GM19240 (cell line): ENCODE measurements around the gene SUPT20HL1.
"Not testable (repeated sequence)": the region's sequence is repeated elsewhere in the genome, so short reads cannot be mapped to it uniquely, and the experiment has no call there.

Source experiments
- DNase-seq: peaks from one replicate; pipeline ENCODE4 v3.0.0; 2011; ENCODE audit warnings: low spot score; ENCODE audit not compliant: insufficient read length

The SUPT20HL1 gene

DNA sequence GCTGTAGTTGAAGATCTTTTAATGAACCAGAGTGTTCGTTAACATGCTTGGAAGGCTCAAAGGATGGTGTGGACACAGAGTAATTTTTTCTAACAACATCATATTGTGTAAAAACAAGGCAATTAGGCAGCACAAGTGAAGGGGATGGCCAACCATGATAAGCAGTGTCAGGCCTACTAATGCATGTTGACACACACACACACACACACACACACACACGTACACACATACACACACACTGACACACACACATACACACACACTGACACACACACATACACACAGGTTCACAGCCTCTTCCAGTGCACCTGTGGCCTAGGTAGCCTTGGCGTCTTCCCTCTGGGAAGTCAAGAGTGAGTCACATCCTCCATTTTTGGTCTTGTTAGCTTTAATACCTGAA is at the start of gene SUPT20HL1:
Gene SUPT20HL1, plus strand, starts transcription at position 368 of the 400 bp plus-strand sequence. CDS start 2,122 bp downstream, outside the sequence.
- DNase-seq, result no peak

DNA sequence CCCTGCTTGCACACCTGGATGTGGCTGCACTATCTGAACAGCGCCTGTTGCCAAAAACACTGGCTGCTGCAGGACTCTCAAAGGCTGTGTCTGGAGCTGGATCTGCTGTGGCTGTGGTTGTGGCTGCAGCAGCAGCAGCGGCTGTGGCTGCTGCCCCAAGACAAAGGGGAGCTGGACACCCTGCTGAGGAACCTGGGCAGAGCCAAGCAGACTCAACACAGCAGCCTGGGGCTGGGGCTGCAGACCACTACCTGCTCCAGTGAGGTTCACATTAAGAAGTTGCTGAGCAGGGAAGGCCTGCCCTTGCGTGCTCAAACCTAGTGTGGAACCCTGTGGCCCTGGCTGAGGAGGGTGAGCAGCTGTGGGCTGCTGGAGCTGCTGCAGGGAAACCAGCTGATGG is 49.5 kb upstream of the SUPT20HL1 start:
- DNase-seq, result not testable (repeated sequence)

DNA sequence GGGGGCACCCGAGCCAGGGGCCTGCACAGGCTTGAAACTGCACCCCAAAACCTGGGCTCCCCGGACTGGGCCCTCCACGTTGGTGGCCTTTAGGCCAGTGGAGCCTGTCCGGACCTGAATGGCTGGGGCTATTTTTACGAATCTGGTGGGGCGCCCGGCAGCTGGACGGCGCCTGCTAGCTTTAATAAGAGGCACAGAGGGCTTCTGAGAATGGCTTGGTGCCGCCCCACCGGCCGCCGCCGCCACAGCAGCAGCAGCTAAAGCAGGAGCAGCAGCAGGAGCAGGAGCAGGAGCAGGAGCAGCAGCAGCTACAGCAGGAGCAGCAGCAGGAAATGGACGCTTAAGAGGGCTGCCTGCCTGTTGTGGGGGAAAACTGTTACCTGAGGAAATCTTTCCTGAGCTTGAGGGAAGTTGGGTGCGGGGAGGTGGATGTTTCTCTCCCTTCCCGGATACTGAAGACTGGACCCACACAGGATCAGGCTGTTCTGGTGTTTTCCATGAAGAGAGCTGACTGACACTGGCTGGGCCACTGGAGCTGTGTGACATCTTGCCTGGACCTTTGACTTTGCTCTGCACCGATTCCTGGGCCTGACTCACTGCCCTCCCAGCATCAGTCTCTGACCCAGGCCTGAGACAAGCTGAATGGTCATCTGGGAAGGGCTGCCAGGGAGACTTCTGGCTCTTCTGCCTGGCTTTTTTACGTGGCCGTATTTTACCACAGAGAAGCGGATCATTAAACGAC is 48.8 kb upstream of the SUPT20HL1 start:
- not testable (repeated sequence) for DNase-seq

DNA sequence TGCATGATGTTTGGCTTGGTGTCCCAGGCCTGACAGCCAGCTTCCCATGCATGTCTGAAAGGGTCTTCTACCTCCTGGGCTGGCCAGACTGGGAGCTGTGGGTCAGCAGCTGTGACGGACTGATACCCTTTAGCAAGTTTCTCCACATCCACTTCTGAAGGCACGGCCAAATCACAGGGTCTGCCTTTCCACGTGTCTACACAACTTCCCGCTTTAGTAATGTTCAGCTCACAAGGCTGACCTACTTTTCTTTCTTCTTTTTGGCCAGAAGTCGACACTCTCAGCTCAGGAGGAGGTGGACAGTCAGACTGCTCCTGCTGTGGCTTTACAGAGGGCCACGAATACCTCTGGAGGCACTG is 48.2 kb upstream of the SUPT20HL1 start:
- not testable (repeated sequence) for DNase-seq

DNA sequence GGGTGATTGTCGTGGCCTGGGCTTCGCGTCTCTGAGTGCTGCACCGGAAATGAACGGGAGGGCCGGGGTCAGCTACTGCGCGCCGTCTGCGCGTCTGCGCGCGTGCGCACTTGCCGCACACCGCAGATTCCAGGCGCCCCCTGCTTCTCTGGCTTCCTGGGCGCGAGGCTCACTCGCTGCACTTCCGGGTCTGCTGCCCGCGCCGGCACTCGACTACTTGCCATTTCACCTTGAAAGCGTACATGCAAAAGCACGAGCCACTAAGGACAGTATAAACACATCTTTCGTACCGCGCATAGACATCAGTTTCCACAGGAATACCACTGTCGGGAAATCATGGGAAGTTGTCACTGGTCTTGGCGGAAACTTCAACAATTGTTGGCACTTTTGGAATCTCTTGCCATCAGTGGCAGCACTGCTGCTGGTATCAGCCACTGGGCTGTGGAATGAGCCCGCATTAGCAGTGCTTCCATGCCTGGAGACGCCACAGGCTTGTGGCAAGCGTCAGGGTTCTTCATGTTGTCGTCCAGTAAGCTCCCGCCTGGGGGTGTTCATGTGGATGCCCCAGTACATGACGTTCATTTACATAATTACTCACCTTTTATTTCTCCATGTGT is 46.3 kb upstream of the SUPT20HL1 start, which contains the start of gene SUPT20HL2:
Gene SUPT20HL2, minus strand, starts transcription at position 51 of the 617 bp plus-strand sequence. CDS start 754 bp downstream, outside the sequence.
- DNase-seq, result no peak

DNA sequence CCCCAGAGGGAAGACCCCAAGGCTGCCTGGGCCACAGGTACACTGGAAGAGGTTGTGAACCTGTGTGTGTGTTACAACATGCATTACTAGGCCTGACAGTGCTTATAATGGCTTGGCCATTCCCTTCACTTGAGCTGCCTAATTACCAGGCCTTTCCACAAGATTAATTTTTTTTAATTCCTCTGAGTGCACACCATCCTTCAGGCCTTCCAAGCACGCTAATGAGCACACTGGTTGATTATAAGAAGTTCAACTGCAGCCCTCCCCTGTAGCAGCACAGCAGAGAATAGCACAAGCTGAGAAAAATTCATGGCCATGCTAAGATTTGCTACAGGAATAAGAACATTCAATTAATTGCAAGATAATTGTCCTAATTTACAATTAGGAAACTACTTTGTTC is 44.3 kb upstream of the SUPT20HL1 start:
- no peak for DNase-seq

DNA sequence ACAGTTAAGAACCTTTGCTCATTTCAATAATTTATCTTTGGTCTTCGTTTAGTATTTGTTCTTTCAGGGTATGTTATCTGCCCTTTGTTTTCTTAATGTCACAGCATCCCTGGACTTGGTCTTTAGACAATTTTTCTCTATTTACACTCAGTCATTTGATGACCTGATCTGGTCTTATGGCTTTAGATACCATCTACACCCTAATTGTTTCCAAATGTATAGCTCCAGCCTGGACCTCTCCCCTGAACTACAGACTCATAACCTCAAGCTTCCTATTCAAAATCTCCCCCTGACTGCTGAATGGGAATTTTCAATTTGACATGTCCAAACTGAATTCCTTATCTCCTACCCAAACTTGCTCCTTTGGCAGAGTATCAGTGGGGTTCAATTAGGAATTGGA is 42.9 kb upstream of the SUPT20HL1 start:
- DNase-seq, result no peak

DNA sequence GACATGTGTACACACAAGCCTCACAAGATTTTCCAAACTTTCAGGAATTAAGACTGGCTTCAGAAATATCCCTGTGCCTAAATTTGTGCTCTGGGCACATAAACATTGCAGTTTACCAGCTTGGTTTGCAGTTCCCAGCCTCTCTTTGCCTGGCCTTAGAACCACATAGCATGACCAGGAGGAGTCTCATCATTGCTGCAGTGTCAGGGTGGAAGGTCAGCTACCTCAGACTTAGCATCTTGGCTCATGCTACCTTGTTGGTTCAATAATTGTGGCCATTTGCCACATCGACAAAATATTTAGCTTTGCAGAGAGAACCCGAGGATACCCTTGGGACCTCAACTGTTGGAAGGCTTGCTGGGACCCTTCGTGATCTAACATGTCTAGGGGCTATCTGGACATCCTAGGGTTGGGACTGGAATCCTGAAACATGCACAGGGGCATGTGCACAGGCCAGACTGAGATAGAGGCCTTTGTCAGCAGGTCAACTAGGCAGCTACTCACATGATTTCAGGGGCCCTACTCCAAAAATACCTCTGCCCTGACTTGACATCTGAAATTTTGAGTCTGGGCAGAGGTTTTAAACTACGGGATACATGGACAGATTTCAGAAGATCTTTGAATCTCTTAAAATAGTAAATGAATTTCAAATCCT is 38.6 kb upstream of the SUPT20HL1 start:
- no peak for DNase-seq

DNA sequence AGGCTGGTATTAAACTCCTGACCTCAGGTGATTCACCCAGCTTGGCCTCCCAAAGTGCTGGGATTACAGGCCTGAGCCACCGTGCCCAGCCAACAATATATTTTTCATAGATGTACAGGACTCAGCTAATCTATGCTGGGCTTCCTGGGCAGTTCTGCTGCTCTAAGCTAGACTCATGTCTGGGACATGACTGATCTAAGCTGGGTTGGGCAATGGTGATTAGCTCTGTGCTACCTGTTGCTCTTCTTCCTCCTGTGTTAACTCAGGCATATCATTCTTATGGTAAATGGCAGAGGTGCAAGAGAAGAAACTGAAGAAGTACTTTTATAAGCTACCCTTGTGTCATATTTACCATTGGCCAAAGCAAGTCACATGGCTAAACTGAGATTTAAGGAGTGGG is 35.2 kb upstream of the SUPT20HL1 start:
- DNase-seq, result no peak

DNA sequence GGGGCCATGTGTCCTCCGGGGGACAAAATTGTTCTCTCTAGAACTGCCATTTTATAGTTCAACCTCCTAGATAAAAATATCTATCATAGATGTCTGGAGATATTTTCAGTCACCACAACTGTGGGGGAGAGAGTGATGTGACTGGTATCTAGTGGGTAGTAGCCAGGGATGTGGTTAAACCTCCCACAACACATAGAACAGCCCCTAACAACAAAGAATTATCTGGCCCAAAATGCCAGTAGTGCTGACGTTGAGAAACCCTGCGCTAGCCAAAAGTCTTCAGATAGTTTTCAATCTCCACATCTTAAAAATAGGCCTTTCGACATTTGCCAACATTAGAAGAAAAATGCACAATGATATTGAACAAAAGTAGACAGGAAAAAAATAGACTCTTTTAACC is 27.6 kb upstream of the SUPT20HL1 start:
- no peak for DNase-seq

DNA sequence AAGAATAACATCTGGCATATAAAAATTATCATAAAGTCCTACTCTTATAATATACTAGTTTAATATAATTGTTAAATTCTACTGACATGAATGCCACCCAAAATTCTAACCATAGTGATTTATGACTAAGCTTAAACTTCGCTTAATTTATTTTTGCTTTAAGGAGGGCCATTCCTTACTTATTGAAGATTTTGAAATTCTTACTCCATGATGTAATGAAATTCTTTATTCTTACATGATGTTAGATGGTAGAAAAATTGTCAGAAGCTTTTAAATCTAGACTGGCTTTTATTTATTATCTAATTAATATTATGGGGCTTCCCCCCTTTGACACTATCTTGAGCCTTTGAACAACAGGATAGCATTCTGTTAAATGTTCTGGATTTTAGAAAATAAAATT is 27.1 kb upstream of the SUPT20HL1 start:
- no peak for DNase-seq

DNA sequence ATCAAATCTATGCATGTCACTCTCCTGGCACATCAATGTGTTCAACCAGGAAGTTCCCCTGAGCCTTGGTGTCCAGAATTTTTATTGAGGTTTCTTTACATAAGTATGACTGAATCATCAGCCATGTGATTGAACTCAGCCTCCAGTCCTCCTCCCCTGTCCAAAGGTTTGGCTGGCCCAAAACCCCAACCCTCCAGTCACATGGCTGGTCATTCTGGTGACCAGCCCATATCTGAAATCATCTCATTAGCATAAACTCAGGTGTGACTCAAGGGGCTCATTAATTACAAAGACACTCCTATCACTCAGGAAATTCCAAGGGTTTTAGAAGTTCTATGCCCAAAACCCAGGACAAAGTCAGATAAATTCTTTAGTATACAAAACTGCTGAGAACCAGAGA is 26.0 kb upstream of the SUPT20HL1 start:
- DNase-seq, result no peak

DNA sequence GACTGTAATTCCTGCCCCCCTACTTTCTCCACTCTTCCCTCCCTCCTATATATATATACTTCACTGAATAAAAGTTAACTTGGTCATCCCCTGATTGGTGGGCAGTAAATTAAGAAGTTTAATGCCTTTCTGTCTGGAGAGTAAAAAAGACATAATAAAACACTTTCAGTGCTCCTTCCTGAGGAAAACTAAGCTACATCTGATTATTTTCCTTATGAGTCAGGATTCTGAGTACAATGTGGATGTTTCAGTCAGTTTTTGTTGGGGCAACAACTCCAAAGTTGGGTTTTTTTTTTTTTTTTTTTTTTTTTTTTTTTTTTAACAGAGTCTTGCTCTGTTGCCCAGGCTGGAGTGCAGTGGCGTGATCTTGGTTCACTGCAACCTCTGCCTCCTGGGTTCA is 24.6 kb upstream of the SUPT20HL1 start:
- no peak for DNase-seq

DNA sequence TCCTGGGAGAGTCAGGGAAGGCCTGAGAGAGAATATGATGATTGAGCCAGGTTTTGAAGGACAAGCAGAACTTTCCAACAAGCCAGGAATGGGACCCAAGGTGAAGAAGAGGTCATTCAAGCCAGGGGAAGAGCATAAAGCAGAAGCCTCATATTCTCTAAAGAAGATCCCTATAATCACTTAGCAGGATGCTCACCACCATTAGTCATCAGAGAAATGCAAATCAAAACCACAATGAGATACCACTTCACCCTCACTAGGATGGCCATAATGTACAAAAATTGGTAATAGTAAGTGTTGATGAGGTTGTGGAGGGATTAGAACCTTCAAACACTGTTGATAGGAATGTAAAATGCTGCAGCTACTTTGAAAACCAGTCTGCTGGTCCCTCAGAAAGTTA is 20.5 kb upstream of the SUPT20HL1 start:
- DNase-seq, result no peak

DNA sequence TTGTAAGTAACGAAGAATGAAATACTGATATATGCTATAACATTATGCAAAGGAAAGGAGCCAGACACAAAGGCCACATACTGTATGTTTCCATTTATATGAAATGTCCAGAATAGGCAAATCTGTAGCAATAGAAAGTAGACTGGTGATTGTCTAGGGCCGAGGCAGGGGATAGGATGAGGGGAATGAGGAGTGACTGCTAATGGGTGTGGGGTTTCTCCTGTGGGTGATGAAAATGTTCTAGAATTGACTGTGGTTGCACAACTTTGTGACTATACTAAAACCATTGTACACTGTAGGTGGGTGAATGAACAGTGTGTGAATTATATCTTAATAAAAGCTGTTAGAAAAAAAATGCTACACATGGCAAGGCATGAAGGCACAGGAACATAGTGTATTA is 19.9 kb upstream of the SUPT20HL1 start:
- no peak for DNase-seq

DNA sequence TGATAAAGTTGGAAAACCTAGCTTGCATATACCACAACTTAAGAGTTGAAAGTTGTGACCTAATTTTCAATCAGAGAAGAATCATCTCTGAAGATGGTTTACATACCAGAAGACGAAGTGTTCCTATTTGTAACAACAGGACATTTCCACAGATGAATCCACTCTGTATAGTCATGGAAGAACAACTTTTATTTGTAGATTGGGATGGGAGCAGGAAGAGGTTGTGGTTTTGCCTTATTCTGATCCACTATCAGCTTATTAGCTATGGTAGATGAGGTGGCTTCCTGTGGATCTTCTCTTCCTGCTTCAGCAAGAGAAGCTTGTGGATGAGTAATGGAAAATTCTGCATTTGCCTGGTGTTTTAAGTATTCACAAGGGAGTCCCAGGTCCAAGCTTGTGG is 18.6 kb upstream of the SUPT20HL1 start:
- no peak for DNase-seq

DNA sequence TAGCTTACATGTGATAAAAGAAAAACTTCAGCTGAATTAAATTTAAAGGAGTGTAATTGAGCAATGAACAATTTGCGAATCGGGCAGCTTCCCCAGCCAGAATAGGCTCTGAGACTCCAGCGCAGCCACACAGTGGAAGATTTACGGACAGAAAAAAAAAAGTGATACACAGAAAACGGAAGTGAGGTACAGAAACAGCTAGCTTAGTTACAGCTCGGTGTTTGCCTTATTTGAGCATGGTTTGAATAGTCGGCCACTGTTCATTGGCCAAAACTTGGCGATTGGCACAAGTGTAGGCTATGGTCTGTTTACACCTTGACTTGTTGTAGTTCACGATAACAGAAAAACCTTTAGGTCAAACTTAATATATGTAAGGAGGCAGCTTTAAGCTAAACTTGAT is 16.7 kb upstream of the SUPT20HL1 start:
- no peak for DNase-seq

DNA sequence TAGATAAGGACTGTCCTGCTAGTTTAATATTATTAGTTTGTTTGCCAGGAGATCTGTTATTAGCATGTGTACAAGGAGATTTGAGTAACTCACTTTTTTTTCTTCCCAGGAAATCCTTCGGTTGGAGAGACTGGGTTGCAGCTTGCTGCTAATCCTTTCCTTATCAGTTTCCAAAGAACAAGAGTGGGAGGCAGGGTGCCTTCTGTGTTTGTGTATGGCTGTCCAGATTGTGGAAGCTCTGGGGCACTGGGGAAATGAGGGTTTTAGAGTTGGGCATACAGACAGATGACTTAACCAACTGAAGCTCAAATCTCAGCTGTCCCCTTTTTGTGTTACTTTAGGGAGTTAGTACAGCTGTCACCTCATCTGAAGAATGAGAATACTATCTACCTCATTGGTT is 12.6 kb upstream of the SUPT20HL1 start:
- no peak for DNase-seq

DNA sequence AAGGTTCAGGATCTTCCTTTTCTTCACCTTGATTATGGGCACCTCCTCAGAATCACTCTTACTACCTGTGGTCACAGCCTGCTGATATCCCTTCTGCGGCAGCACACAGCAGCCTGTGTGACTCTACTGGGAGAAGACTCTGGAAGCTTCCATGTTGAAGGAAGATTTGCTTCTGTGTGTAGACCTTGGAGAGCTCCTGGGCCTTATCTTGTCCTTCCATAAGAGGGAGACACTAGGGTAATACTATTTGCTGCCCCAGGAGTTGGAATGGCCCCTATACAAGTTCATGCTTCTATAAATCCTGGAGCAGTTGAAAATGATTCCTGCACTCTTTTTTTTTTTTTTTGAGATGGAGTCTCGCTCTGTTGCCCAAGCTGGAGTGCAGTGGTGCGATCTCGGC is 10.2 kb upstream of the SUPT20HL1 start:
- no peak for DNase-seq

DNA sequence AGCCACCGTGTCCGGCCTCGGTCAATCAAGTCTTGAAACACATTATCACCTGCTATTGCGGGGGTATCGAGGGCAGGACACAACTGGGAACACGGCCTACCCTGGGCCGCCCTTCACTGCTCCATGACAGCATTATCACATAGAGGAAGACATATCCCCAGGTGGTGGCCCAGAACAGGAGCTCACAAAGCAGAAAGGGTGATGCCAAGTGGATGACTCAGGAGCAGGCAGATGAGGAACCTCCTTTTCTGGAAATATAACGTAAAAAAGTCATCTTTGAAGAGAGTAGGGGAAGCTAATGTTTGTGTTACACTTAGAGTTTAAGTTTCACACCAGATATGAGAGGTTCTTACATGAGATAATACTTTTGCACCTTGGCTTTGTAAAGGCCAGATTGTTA is 5.3 kb upstream of the SUPT20HL1 start:
- no peak for DNase-seq

DNA sequence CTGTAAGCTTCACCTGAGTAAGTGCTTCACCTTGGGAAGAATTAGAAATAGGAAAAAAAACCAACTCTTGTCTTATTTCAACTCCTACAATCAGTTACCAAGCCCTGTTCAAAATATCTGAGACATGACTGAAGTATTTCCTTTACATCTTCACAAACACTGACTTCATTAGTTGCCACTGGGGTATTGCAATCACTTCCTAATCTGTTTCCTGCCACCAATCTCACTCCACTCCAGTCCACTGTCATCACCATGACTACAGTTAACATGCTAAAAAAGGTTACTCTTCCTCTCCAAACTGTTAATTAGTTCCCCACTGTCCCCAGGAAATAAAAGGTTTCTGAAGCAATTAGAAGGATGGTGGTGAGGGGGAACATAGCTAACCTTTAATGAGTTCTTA is 3.3 kb upstream of the SUPT20HL1 start:
- no peak for DNase-seq

DNA sequence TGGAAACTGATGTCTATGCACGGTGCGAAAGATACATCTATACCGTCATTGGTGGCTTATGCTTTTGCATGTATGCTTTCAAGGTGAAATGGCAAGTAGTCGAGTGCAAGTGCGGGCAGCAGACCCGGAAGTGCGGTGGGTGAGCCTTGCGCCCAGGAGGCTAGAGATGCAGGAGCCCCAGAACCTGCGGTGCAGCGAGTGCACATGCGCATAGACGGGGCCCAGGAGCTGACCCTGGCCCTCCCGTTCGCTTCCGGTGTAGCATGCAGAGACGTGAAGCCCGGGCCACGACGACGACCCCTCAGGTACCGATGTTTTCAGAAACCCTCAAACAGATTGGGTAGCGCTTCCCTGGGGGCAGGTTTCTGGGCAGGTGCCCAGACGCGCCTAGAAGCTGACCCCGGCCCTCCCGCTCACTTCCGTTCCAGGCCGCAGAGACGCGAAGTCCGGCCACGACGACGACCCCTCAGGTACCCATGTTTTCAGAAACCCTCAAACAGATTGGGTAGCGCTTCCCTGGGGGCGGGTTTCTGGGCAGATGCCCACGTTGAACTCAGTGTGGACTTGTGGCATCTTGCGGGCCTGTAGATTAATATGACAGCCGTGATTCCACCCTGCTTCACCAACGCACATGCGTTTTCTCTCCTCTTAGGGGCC is 1.8 kb downstream of the SUPT20HL1 start:
- DNase-seq, result not testable (repeated sequence)
